Sciatic nerve (tissue), 2 donors: ENCODE results near the gene LRBA. TPM values are rescaled to one million over a fixed set of nuclear protein-coding genes. Genes with fewer than 3 reads are reported as not detected.

Source experiments
- ATAC-seq: fragments of 200-7000 bp; cut with Tn5 transposase; one replicate; pipeline ENCODE4 v1.9.1; 2020; ENCODE audit warnings: mild to moderate bottlenecking, moderate library complexity
- DNase-seq: peaks from one replicate; pipeline ENCODE4 v3.0.0-alpha.2; 2020; ENCODE audit warnings: low spot score
- intact Hi-C: fragments of 100-400 bp; cut with DNase I; formaldehyde crosslinking; loops from one replicate; pipeline ENCODE4 v1.14.2; 2022
- total RNA-seq: library from RNA; stranded (reverse); fragmentation: NEBNext Ultra II Directional; extraction: Animal tissue kit (Norgen Biotek cat#: 25700); gene quantifications from one replicate; pipeline ENCODE4 v1.2.1, GENCODE V29; 2021
- donor health status: DM: no; HTN: no; CAD: no.
- donor health status: DM: no; HTN: no; CAD: no.

LRBA gene
- total RNA-seq, 1 donor from 2014 or later, result 34.5 TPM

- DNase-seq, result no peak
- peak; percentile 57 for ATAC-seq
- intact Hi-C loops, result no loop called here
Measured at GRCh38 chr4:150242820-150243458, 772.1 kb downstream of the LRBA start.

GRCh38 chr4:150240011-150240410 is 775.1 kb downstream of the LRBA start:
- DNase-seq (no peak), ATAC-seq (no peak)
- intact Hi-C loops, result no loop called here

GRCh38 chr4:150238591-150238990 is 776.5 kb downstream of the LRBA start:
- no peak for ATAC-seq
- no peak for DNase-seq
- intact Hi-C loops, result loop anchor here (10.0 kb wide), 1 partner anchor 996 kb away; no protein-coding TSS in a partner anchor

GRCh38 chr4:150237110-150237872 is 777.8 kb downstream of the LRBA start:
- DNase-seq, result no peak
- intact Hi-C loops, result loop anchor here (10.0 kb wide), 1 partner anchor 998 kb away; no protein-coding TSS in a partner anchor
- ATAC-seq, result no peak

GRCh38 chr4:150236626-150237025 is 778.5 kb downstream of the LRBA start:
- no peak for ATAC-seq
- intact Hi-C loops, result loop anchor here (10.0 kb wide), 1 partner anchor 998 kb away; no protein-coding TSS in a partner anchor

GRCh38 chr4:150235808-150236271 is 779.2 kb downstream of the LRBA start:
- DNase-seq, result no peak
- no peak for ATAC-seq
- intact Hi-C loops, result loop anchor here (10.0 kb wide), 1 partner anchor 999 kb away; no protein-coding TSS in a partner anchor

More at GRCh38 chr4:150236626-150237025, 778.5 kb downstream of the LRBA start:
- DNase-seq, result no peak

- ATAC-seq (no peak), DNase-seq (no peak)
- intact Hi-C loops, result loop anchor here (10.0 kb wide), 1 partner anchor 999 kb away; no protein-coding TSS in a partner anchor
Measured at GRCh38 chr4:150235317-150235716, 779.8 kb downstream of the LRBA start.

- no peak for ATAC-seq
- intact Hi-C loops, result loop anchor here (10.0 kb wide), 1 partner anchor 1001 kb away; no protein-coding TSS in a partner anchor
- DNase-seq, result no peak
Measured at GRCh38 chr4:150234246-150234645, 780.8 kb downstream of the LRBA start.

GRCh38 chr4:150232029-150232428 is 783.1 kb downstream of the LRBA start:
- DNase-seq (no peak), ATAC-seq (peak; percentile 44)
- intact Hi-C loops, result loop anchor here (10.0 kb wide), 1 partner anchor 1003 kb away; no protein-coding TSS in a partner anchor

- ATAC-seq (no peak), DNase-seq (no peak)
- intact Hi-C loops, result loop anchor here (10.0 kb wide), 1 partner anchor 1004 kb away; no protein-coding TSS in a partner anchor
Measured at GRCh38 chr4:150231107-150231770, 783.8 kb downstream of the LRBA start.

- intact Hi-C loops, result loop anchor here (10.0 kb wide), 1 partner anchor 1004 kb away; no protein-coding TSS in a partner anchor
- DNase-seq, result no peak
- ATAC-seq, result no peak
Measured at GRCh38 chr4:150230561-150230960, 784.5 kb downstream of the LRBA start.

- DNase-seq (no peak), ATAC-seq (no peak)
- intact Hi-C loops, result no loop called here
Measured at GRCh38 chr4:150229520-150229919, 785.6 kb downstream of the LRBA start.

GRCh38 chr4:150224896-150225591 is 790.0 kb downstream of the LRBA start:
- no peak for DNase-seq
- no peak for ATAC-seq
- intact Hi-C loops, result no loop called here

- intact Hi-C loops, result no loop called here
- DNase-seq (no peak), ATAC-seq (no peak)
Measured at GRCh38 chr4:150219841-150220240, 795.2 kb downstream of the LRBA start.

GRCh38 chr4:150218447-150218846 is 796.6 kb downstream of the LRBA start:
- no peak for DNase-seq
- intact Hi-C loops, result no loop called here
- ATAC-seq, result no peak

- intact Hi-C loops, result no loop called here
- ATAC-seq, result no peak
Measured at GRCh38 chr4:150217808-150218207, 797.3 kb downstream of the LRBA start.

GRCh38 chr4:150217192-150217591 is 797.9 kb downstream of the LRBA start:
- ATAC-seq (peak; percentile 67), DNase-seq (no peak)
- intact Hi-C loops, result no loop called here

More at GRCh38 chr4:150217808-150218207, 797.3 kb downstream of the LRBA start:
- no peak for DNase-seq

- intact Hi-C loops, result no loop called here
- DNase-seq (no peak), ATAC-seq (peak; percentile 60)
Measured at GRCh38 chr4:150216726-150217125, 798.4 kb downstream of the LRBA start.

- ATAC-seq, result no peak
- intact Hi-C loops, result no loop called here
Measured at GRCh38 chr4:150215601-150216000, 799.5 kb downstream of the LRBA start.

More at GRCh38 chr4:150215601-150216000, 799.5 kb downstream of the LRBA start:
- no peak for DNase-seq
